Measurements from ENCODE around the gene CNPY1.

CNPY1 gene

DNA sequence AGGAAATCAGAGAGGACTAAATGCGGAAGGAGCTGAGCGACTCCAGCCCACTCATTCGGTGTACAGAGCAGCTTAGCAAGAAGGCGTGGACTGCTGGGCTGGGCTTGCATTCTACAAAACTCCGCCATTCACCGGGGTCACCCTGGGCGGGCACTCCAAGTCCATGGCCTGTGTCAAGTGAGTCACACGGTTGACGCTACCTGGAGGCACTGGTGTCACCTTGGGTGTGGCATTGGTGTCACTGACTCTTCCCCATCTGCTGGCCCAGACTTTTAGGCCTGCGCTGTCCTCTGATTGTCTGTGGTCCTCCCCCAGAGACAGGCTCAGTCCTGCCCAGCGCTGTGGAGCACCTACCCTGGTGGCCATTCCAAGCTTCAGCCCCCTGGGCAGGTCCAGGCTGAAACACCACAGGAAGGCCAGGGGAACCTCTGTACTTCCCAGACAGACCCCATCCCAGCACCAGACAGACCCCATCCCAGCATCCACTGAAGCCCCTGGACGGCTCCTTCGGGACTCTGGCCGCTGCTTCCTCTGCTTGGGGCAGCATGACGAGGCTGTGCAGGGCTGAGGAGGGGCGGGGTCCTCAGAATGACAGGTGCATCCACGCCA is 30.6 kb upstream of the CNPY1 start:
- TF ChIP-seq, protein P1, sequence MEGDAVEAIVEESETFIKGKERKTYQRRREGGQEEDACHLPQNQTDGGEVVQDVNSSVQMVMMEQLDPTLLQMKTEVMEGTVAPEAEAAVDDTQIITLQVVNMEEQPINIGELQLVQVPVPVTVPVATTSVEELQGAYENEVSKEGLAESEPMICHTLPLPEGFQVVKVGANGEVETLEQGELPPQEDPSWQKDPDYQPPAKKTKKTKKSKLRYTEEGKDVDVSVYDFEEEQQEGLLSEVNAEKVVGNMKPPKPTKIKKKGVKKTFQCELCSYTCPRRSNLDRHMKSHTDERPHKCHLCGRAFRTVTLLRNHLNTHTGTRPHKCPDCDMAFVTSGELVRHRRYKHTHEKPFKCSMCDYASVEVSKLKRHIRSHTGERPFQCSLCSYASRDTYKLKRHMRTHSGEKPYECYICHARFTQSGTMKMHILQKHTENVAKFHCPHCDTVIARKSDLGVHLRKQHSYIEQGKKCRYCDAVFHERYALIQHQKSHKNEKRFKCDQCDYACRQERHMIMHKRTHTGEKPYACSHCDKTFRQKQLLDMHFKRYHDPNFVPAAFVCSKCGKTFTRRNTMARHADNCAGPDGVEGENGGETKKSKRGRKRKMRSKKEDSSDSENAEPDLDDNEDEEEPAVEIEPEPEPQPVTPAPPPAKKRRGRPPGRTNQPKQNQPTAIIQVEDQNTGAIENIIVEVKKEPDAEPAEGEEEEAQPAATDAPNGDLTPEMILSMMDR (IDR thresholded peaks at IDR 0.05) = no peak

DNA sequence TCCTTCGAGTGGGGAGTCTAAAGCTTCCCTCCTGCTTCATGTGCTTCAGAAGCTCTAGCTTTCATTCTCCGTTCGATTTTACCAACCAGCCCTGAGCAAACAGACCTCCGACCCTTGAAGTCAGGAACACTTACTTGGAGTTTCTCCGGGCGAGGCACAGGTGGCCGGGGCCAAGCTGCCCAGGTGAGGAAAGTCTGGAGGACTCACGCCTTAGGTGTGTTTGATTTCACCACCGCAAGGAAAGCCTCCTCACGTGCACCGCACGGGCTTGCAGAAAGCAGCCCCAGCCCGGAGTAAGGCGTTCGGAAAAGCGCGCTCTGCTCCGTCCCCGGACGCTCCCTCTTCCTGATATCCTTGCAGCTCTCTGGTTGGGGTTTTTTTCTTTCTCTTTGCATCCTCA is 30.1 kb upstream of the CNPY1 start:
- TF ChIP-seq, protein P1 (IDR thresholded peaks at IDR 0.05) = no peak

DNA sequence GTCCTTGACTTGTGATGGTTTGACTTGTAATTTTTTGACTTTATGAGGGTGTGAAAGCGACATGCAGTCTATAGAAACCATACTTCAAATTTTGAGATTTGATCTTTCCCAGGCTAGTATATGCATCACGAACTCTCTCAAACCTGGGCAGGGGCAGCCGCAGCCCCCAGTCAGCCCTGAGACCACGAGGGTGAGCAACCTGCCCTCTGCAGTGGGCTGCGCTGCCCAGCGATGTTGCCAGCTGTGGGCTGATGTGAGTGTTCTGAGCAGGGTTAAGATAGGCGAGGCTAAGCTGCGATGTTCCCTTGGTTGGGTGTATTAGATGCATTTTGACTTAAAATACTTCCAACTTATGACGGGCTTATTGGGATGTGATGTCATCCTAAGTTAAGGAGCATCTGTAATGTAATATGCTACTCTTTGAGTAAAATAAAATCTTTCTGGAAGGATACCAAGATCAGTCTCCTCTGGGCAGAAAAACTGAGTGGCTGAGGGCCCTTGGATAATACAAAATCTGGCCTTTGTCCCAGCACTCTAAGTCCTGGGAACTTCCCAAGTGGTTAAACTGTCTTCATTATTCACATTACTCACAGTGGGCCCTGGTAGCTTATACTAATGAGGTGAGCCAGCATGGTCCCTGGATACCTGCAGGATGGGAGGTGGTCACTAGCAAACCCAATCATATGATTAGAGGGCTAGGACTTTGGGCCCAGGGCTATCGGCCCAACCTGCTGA is 28.4 kb upstream of the CNPY1 start:
- TF ChIP-seq, protein P1 (IDR thresholded peaks at IDR 0.05) = no peak

DNA sequence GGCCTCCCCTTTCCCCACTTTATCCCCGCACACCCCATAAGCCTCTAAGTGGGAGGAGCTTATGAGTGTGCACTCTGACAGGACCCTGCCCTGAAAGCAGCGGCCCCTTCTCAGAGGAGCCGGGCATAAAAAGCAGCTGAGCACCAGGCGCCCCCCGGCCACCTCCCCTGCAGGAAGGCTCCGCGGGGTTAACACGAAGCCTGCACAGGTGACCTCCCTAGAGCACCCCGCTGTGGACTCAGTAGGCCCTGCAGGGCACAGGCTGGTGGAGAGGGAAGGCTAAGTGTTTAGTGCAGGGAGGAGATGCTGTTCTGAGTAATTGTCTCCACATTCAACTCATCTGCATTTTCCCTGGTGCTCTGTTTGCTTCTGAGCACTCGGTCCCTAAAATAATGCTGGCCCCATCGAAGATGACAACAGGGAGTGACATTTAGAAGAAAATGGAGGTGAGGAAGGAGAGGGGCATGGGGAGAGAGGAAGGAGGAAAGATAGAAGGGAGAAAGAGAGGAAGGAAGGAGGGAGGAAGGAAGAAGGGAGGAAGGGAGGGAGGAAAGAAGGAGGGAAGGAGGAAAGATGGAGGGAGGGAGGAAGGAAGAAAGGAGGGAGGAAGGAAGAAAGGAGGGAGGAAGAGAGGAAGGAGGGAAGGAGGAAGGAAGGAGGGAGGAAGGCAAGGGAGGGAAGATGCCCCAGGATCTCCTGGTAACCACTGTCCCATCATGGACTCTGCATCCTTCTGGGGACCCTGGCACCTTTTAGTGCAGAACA is 25.4 kb upstream of the CNPY1 start:
- TF ChIP-seq, protein P1 (IDR thresholded peaks at IDR 0.05) = no peak

DNA sequence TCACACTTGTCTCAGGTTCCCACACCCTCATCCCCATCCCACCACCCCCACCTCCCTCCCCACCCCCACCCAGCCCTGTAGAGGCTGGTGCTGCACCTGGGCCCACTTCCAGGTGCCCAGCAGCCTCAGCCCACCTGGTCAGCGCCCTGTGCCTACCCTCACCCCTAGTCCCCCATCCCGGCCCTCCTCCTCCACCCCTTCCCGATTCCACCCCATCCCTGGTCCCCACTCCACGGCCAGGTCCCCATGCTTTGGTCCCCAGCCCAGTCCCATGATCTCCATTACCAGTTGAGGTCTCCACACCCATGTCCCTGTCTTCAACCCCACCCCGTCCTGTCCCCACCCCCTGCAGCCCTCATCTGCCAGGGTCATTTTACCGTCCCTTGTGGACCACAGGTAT is 24.6 kb upstream of the CNPY1 start:
- TF ChIP-seq, protein P1 (IDR thresholded peaks at IDR 0.05) = no peak

DNA sequence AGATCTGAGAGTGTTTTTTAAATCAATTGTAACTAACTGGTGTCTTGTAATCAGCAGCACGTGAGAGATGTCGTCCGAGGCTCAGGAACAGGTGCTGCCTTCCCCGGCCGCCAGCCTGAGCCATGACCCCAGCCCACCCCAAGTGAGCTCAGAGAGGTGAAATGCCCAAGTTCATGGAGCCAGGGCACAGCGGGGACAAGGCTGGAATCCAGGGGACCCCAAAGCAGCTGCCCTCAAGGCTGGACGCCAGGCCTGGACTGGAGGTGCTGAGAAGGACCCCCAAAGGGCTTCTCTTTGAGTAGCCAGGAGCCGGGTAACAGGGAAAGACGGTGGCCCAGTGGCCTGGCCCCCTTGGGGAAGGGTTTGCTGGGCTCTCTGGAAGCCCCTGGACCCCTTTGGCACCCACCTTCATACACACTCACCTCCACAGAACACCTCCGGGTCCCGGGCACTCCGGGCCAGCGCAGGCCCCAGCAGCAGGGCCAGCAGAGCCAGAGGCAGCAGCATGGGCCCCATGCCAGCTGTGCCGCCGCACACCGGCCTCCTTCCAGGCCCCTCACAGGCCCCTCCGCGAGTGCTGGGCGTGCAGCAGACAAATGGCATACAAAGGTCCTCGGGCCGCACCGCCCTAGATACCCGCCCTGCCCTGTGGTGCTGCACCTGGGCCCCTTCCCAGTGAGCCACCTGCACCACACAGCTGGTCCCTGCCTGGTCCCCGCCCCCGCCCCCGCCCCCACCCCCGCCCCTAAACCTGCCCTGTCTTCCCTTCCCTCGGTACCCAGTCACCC is 24.0 kb upstream of the CNPY1 start:
- TF ChIP-seq, protein P1 (IDR thresholded peaks at IDR 0.05) = no peak

DNA sequence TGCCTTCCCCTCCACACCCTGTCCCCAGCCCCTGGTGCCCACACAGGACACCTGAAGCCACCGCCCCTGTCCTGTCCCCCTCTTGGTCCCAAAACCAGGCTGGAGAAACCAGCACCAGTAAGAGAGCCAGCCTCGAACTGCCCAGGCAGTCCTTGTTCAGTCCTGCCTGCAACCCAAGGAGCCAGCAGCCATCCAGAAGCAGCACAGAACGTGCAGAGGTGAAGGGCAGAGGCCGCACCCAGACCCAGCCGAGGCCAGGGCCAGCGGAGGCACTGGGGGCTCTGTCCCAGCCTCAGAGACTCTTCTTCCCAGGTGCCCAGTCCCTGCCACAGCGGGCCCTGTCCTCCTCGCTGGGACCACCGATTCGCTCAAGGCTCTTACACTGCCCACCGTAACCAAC is 23.3 kb upstream of the CNPY1 start:
- TF ChIP-seq, protein P1 (IDR thresholded peaks at IDR 0.05) = no peak

Data from LNCAP (cell line).